ENCODE results near the gene DSCAML1. TPM values are rescaled to one million over a fixed set of nuclear protein-coding genes. Genes with fewer than 3 reads are reported as not detected.

Gene DSCAML1
- total and polyA plus RNA-seq, 2 of the 8 experiments (the other 6 are each of a cell fraction or from before 2014, with no cell fraction given), result 0.19 to 0.24 TPM

DNA sequence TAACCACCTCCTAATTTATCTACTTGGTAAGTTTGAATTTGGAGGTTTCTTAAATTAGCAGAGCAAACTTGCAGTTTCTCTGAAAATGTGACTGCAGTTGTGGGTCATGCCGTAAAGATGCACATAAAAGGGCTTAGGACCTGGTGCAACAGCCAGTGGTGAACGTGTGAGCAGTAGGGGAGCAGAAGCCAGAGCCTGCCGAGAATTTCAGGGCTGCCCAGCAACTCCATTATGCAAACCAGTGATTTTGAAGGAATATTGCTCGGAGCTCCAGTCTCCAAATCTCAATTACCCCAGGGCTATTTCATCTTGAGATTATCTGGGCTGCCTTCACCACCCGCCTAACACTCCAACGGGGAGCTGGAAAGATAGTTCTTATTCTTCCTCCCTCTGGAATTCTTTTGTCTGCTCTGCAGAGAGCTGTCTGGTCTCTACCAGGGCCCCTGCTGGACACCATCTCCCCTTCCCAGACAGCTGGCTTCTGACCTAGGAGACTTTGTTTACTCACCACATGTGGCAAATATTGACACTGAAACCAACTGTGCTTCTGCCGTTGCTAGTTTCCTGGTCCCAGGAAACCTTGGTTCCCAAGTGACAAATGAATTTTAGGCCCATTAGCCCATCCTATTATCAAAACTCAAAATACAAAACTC lies 93.9 kb downstream of the DSCAML1 start:
- Histone ChIP-seq H2BK20ac (ENCODE audit: low read length) (no peak overlapping the region), H2AFZ (ENCODE audit: low read length) (no peak overlapping the region), H3K4me3 (ENCODE audit: extremely low read depth in 1 of 4, insufficient read depth in 2 of 4, low read depth in 3 of 4, low read length in 4 of 4) (no peak overlapping the region), H3K27ac (ENCODE audit: low read depth, low read length) (no peak overlapping the region), H2BK120ac (replicated peaks; ENCODE audit: low read depth, low read length) (no peak overlapping the region), H3K4ac (replicated peaks; ENCODE audit: insufficient read length, low read depth, low read length) (no peak overlapping the region), H2BK12ac (ENCODE audit: low read depth, low read length) (no peak overlapping the region), H3K4me2 (ENCODE audit: insufficient read depth in 1 of 2, low read depth in 2 of 2, low read length in 2 of 2) (no peak overlapping the region), H3K23ac (ENCODE audit: insufficient read length) (no peak overlapping the region), H3K56ac (replicated peaks; ENCODE audit: insufficient read length, low read depth, low read length) (no peak overlapping the region), H4K91ac (replicated peaks; ENCODE audit: insufficient read length, low read length) (no peak overlapping the region), H3K36me3 (ENCODE audit: control insufficient read depth in 2 of 4, insufficient read depth in 4 of 4, low read length in 3 of 4) (no peaks in the 10 kb centered on the region), H3K9me3 (ENCODE audit: insufficient read depth in 2 of 2, low read depth in 1 of 2, low read length in 1 of 2) (no peaks in the 10 kb centered on the region), H4K5ac (ENCODE audit: insufficient read length, low read depth, low read length) (no peak overlapping the region), H3K14ac (ENCODE audit: insufficient read length) (no peak overlapping the region), H3K18ac (ENCODE audit: extremely low read depth, low read length) (no peak overlapping the region), H4K20me1 (replicated peaks in 1 of 2; ENCODE audit: control insufficient read depth in 1 of 2, insufficient read depth in 2 of 2, low read length in 2 of 2) (no peaks in the 10 kb centered on the region), H2AK5ac (ENCODE audit: low read depth, low read length) (no peak overlapping the region), H3K79me1 (ENCODE audit: low read depth, low read length) (no peaks in the 10 kb centered on the region; the same call in 1 of the 2 replicates), H3K23me2 (ENCODE audit: low read depth, low read length) (no peaks in the 10 kb centered on the region), H3K79me2 (ENCODE audit: control insufficient read depth in 1 of 2, insufficient read depth in 2 of 2, low read length in 2 of 2) (no peaks in the 10 kb centered on the region), H2BK15ac (ENCODE audit: low read length) (no peak overlapping the region; the same call in 1 of the 2 replicates), H3K4me1 (replicated peaks in 1 of 4; ENCODE audit: control insufficient read depth in 3 of 4, insufficient read depth in 4 of 4, low read length in 3 of 4) (peaks cover 2 to 5% (median 4%) of the 10 kb centered on the region in 4 experiments; a peak in 5 of 7 replicates), H2BK5ac (ENCODE audit: low read depth, low read length) (no peak overlapping the region), H3K27me3 (replicated peaks in 1 of 4; ENCODE audit: control insufficient read depth in 3 of 4, extremely low read depth in 1 of 4, insufficient read depth in 3 of 4, low read length in 3 of 4) (no peaks in the 10 kb centered on the region), H3K9ac (replicated peaks in 1 of 4; ENCODE audit: extremely low read depth in 1 of 4, low read depth in 3 of 4, low read length in 3 of 4) (no peak overlapping the region), H4K8ac (ENCODE audit: extremely low read depth, insufficient read depth, low read length) (no peak overlapping the region)
- 73% methylated on average over 7 of the region's 7 CpGs; no CpG with 5 or more reads in 1 of the 2 experiments for WGBS, 2 experiments (ENCODE audit: extremely low coverage in 1 of 2, insufficient coverage in 1 of 2, insufficient read length in 1 of 2, insufficient replicate concordance in 2 of 2, low coverage in 1 of 2, low lambda C conversion rate in 2 of 2, missing lambda C conversion rate in 1 of 2)
- ChIA-PET CTCF (ENCODE audit: partially characterized antibody) (interaction anchor here (0.8 to 2.0 kb wide), 6 partner anchors 12 to 277 kb away, joined by 3 to 5 read pairs (median 4); no protein-coding TSS in a partner anchor), POLR2A (ENCODE audit: partially characterized antibody) (no interaction called here)
- DNase-seq (ENCODE audit: low read depth in 1 of 2, low spot score in 2 of 2), result no peak
- FAIRE-seq, result no peak
- no peak for TF ChIP-seq CBX5 (IDR thresholded peaks at IDR 0.05; ENCODE audit: low read depth, low read length)
- TF ChIP-seq USF2 (IDR thresholded peaks at IDR 0.05; ENCODE audit: low read length), result no peak
- TF ChIP-seq SRF (IDR thresholded peaks at IDR 0.05; ENCODE audit: low read depth, low read length), result no peak
- TF ChIP-seq SP2 (IDR thresholded peaks at IDR 0.05; ENCODE audit: low read length), result no peak
- no peak for TF ChIP-seq GABPA (IDR thresholded peaks at IDR 0.05; ENCODE audit: borderline replicate concordance, insufficient read depth, low read length)
- no peak for TF ChIP-seq EP300 (IDR thresholded peaks at IDR 0.05; ENCODE audit: borderline replicate concordance in 1 of 2, low read depth in 2 of 2, low read length in 2 of 2)
- TF ChIP-seq POU5F1 (IDR thresholded peaks at IDR 0.05; ENCODE audit: low read depth, low read length), result no peak
- TF ChIP-seq KDM1A (IDR thresholded peaks at IDR 0.05; ENCODE audit: borderline replicate concordance, low read length), result no peak
- TF ChIP-seq MAFK (IDR thresholded peaks at IDR 0.05; ENCODE audit: low read depth, low read length), result no peak
- TF ChIP-seq JUND (IDR thresholded peaks at IDR 0.05; ENCODE audit: low read length), result no peak
- TF ChIP-seq RNF2 (IDR thresholded peaks at IDR 0.05; ENCODE audit: borderline replicate concordance, low read depth, low read length, missing control alignments, poor library complexity, severe bottlenecking), result no peak
- TF ChIP-seq JUN (IDR thresholded peaks at IDR 0.05; ENCODE audit: low read depth, low read length), result no peak

Data from H1 (cell line).